ENCODE results near the gene KCNJ8.
"Not testable (repeated sequence)": the region's sequence is repeated elsewhere in the genome, so short reads cannot be mapped to it uniquely, and the experiment has no call there.

Gene KCNJ8

GRCh38 chr12:21774358-21775132 is at the start of gene KCNJ8:
TSS of gene KCNJ8 (minus strand) at chr12:21774706. CDS start at chr12:21773616, 1,090 bp downstream.
- DNase-seq: no peak

- DNase-seq: no peak
Measured at GRCh38 chr12:21823581-21823980, 49.1 kb upstream of the KCNJ8 start.

- no peak for DNase-seq
Measured at GRCh38 chr12:21819678-21820077, 45.2 kb upstream of the KCNJ8 start.

GRCh38 chr12:21819236-21819635 is 44.7 kb upstream of the KCNJ8 start:
- no peak for DNase-seq

DNA sequence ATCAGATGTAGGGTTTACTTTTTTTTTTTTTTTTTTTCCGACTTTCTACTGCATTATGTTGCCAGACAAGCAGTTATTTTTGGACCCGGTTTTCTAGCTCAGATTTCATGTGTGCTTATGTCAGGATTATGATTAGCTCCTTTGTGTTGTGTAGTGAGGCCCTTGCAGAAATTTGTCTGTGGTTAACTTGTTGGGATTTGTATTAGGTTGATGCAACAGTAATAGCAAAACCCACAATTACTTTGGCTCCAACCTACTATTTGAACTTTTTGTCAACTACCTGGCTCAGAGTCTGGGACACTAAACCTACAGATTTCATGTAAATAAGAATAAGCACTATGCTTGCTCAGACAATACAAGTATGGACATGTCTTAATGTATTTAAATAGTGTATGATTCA is 44.1 kb upstream of the KCNJ8 start:
- DNase-seq: no peak

- no peak for DNase-seq
Measured at GRCh38 chr12:21815306-21816062, 41.0 kb upstream of the KCNJ8 start.

GRCh38 chr12:21814814-21815213 is 40.3 kb upstream of the KCNJ8 start:
- DNase-seq: no peak

DNA sequence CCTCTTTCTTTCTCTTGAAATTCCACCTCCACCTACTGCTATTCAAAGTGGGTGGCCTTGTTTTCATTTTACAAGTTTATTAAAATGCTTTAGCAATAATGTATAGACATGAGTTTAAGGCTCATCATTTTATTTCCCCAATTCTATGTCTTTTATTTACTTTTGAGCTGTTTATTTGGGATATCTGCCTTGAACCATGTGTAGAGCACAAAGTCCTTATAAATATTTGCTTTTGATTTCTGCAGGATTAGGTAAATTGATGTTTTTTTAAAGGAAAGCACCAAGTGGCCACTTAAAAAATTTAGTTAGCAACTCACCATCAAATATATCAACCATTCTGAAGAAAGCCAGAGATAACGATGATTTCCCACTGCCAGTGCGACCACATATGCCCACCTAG is 39.8 kb upstream of the KCNJ8 start:
- DNase-seq: no peak

GRCh38 chr12:21813751-21814150 is 39.2 kb upstream of the KCNJ8 start:
- no peak for DNase-seq

- no peak for DNase-seq
Measured at GRCh38 chr12:21813125-21813524, 38.6 kb upstream of the KCNJ8 start.

- DNase-seq: not testable (repeated sequence)
Measured at GRCh38 chr12:21812340-21812739, 37.8 kb upstream of the KCNJ8 start.

DNA sequence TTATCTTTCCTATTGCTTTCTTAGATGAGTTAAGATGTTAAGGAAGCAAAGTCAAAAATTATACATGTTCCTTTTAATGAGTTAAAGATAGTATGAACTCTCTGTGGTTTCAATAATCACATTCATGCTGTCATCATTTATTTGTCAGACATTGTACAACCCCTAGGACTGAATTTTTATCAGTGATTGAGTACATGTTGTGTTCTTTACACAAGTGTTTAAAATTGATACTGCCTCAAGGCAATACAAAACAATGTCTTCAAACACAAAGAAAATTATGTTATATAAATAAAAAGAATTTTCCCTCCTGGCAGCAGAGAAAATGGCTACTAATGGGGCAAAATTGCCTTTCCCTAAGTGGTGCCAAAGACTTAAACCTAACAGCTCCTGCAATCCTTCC is 34.6 kb upstream of the KCNJ8 start:
- no peak for DNase-seq

GRCh38 chr12:21806255-21806654 is 31.7 kb upstream of the KCNJ8 start:
- no peak for DNase-seq

DNA sequence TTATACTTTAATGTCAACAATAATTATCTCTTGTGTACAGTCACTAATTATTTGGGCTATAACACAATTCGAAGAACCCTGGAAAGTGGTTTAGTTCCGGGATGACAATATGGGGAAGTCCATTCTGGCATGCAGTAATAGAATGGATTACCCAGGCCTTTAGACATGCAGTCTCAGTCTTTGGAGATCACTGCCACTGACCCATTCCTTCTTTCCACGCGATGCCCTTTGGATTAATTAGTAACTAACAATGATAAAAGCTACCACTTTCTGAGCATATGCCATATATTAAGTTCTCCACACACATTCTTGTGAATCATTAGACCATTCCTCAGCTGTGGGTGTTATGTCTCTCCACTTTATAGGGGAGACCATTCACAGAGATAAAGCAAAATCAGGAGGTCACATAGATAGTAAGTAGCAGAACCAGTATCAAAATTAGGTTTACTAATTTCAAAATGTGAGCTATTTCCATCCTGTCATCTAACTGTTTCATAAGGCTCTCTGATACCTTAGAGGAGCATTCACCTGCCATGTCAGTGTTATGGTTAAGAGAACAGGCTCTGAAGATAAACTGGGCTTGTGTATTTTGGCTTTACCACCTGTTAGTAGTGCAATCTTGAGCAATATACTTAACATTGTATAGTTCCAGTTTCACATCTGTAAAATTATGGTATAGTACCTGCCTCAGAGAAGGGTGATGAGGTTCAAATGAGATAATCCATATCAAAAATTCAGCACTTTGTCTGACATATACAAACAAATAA is 27.2 kb upstream of the KCNJ8 start:
- DNase-seq: no peak

DNA sequence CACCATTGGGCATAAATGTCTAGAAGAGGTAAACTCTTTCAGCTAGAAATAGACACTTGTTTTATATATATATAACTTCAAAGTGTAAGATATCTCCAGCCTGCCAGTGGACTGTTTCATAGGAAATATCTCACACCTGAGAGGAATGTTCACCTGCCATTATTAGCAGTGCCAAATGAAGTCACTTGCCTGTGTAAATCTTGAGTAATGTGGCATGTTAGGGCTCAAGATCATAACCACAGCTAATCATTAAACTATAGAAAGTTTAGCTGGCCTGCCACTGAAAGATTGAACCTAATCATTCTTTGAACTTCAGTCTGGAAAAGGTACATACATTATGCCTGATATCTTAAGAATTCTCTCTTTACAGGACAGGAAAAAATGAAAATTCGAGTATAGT is 25.5 kb upstream of the KCNJ8 start:
- no peak for DNase-seq

GRCh38 chr12:21797539-21797938 is 23.0 kb upstream of the KCNJ8 start:
- no peak for DNase-seq

GRCh38 chr12:21795648-21796328 is 21.3 kb upstream of the KCNJ8 start:
- DNase-seq: no peak

DNA sequence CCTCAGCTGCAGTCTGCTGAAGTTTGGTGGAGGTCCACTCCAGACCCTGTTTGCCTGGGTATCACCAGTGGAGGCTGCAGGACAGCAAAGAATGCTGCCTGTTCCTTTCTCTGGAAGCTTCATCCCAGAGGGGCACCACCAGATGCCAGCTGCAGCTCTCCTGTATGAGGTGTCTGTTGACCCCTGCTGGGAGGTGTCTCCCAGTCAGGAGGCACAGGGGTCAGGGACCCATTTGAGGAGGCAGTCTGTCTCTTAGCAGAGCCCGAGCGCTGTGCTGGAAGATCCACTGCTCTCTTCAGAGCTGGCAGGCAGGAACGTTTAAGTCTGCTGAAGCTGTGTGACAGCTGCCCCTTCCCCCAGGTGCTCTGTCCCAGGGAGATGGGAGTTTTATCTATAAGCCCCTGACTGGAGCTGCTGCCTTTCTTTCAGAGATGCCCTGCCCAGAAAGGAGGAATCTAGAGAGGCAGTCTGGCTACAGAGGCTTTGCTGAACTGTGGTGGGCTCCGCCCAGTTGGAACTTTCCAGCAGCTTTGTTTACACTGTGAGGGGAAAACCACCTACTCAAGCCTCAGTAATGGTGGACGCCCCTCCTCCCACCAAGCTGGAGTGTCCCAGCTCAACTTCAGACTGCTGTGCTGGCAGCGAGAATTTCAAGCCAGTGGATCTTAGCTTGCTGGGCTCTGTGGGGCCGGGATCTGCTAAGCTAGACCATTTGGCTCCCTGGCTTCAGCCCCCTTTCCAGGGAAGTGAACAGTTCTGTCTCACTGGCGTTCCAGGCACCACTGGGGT is 20.5 kb upstream of the KCNJ8 start:
- not testable (repeated sequence) for DNase-seq

GRCh38 chr12:21789687-21790086 is 15.2 kb upstream of the KCNJ8 start:
- not testable (repeated sequence) for DNase-seq

- DNase-seq: no peak
Measured at GRCh38 chr12:21788089-21788983, 13.8 kb upstream of the KCNJ8 start.

DNA sequence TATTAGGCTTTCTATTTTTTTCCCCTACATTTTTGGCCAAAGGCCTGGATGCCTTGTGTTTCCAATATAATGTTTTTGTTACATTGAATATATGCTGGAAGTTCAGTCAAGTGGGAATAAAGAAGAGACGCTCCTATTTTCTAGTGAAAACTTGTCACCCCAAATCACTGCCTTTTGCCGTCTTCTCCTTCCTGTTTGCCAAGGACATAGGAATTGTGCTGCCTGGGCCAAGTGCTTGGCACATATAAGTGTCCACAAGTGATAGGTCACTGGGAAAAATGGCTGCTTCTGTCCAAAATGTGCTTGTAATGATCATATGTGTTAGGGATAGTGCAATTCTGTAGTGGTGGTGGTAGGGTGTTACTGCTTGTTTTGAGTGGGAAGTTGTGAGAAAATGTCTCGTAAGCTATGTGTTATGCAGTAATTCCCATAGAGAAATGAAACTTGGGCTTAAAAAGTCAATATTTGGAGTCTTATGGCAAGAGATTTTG is 11.6 kb upstream of the KCNJ8 start:
- no peak for DNase-seq

Data from stimulated activated CD8-positive, alpha-beta memory T cell treated with anti-CD3 and anti-CD28 coated beads, Interleukin-4, amount 100 ng/mL, for 48 hours (primary cell).